Body of pancreas (tissue), 4 donors: ENCODE measurements around the gene PHF12. TPM values are rescaled to one million over a fixed set of nuclear protein-coding genes. Genes with fewer than 3 reads are reported as not detected.

Experiments
- ATAC-seq: fragments of 150-250 bp; one replicate; pipeline ENCODE4 v1.9.1; 2016
- DNase-seq, 4 donors: peaks; one replicate each; pipeline ENCODE4 v3.0.0-alpha.2; 2019
- H3K27ac ChIP-seq, 4 donors: fragments of 200-600 bp; sonication (generic); 1 replicate in 3 of 4; 2 replicates in 1 of 4; pipeline versions ENCODE4 v1.5.1 to v1.6.1; 2016 to 2019; ENCODE audit warnings: mild to moderate bottlenecking in 1 of 4, mixed read lengths in 1 of 4, moderate library complexity in 1 of 4
- H3K27me3 ChIP-seq, 2 donors: fragments of 200-600 bp; sonication (generic); one replicate each; pipeline ENCODE4 v1.6.0; 2016; ENCODE audit warnings: mild to moderate bottlenecking in 1 of 2
- H3K36me3 ChIP-seq, 2 donors: fragments of 200-600 bp; sonication (generic); replicated peaks in 1 of 2; 2 replicates each; pipeline ENCODE4 v1.5.1; 2016; ENCODE audit warnings: low read depth in 2 of 2; ENCODE audit not compliant: insufficient read depth in 1 of 2
- H3K4me1 ChIP-seq: fragments of 200-600 bp; sonication (generic); one replicate; pipeline ENCODE4 v1.6.0; 2016
- H3K4me3 ChIP-seq, 2 donors: fragments of 200-600 bp; sonication (generic); 1 replicate in 1 of 2; 2 replicates in 1 of 2; pipeline ENCODE4 v1.5.1; 2016 to 2019
- H3K9me3 ChIP-seq, 3 donors: fragments of 200-600 bp; sonication (generic); 1 replicate in 2 of 3; 2 replicates in 1 of 3; pipeline ENCODE4 v1.5.1; 2016
- POLR2A ChIP-seq, 3 donors: fragments of 450-650 bp; IDR thresholded peaks; one replicate each; pipeline ENCODE4 v1.6.1; 2016; ENCODE audit warnings: antibody characterized with exemption in 3 of 3, mild to moderate bottlenecking in 2 of 3
- WGBS, 2 donors: methylation state at CpG; one replicate each; pipeline ENCODE4 v1.1.5; 2017; 5-methylcytosine and 5-hydroxymethylcytosine counted together
- intact Hi-C: fragments of 100-400 bp; cut with DNase I; formaldehyde crosslinking; loops from one replicate; pipeline ENCODE4 v1.15.1; 2023
- total RNA-seq, 2 donors: library from RNA; depleted of rRNA; stranded (reverse); fragments of >200 nt; gene quantifications; one replicate each; pipeline ENCODE4 v1.1.0, GENCODE V29; 2016
- TF ChIP-seq, protein P1 (sequence below), 7 experiments: fragments of 450-650 bp in 4 of 7; fragments of 200-600 bp in 3 of 7; sonication (generic) in 3 of 7; IDR thresholded peaks; one replicate each; pipeline ENCODE4 v1.5.1; 2016 to 2019; ENCODE audit warnings: antibody characterized with exemption in 7 of 7

The PHF12 gene
- total RNA-seq, 2 donors from 2014 or later = 22.1 to 56.4 TPM

DNA sequence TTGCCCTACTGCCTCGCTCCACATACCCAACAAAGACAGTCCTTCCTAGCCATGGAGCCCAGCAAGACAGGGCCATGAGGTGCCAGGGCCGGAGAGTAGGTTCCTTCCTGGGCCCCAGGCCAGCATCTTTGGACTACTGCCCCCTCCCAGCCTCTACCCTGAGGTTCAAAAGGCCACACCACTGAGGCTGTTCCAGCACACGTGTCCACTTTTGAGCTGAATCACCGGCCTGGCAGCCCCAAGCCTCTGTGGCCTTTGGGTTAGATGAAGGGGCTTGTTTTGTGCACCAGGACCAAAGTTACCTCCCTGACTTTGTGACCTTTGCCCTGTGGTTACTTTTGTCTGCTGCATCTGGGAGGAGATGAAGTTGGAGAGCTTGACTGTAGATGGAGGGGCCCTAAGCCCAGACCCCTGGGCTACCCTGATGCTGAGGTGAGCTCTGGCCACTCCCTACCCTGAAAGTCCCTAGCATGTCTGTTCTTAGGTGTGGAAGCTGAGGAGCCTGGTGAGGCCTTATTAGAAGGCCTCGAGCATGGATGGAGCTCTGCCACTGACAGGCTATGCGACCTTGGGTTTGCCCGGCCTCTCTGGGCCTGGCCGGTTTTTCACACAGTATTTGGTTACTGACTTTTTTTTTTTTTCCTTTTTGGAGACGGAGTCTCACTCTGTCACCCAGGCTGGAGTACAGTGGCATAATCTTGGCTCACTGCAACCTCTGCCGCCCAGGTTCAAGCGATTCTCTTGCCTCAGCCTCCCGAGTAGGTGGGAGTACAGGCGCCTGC, 42.5 kb upstream of the PHF12 start:
- no peaks in the 10 kb centered on the region for H3K27me3 ChIP-seq
- WGBS, 2 donors = 75 to 76% methylated on average over 13 of the region's 13 CpGs
- ATAC-seq = no peak
- no peaks in the 10 kb centered on the region for H3K4me1 ChIP-seq
- H3K4me3 ChIP-seq = no peak overlapping the region
- no peak overlapping the region for H3K27ac ChIP-seq
- no peaks in the 10 kb centered on the region for H3K36me3 ChIP-seq
- H3K9me3 ChIP-seq = no peaks in the 10 kb centered on the region
- no peak for TF ChIP-seq POLR2A (IDR thresholded peaks at IDR 0.05)
- DNase-seq = no peak
- intact Hi-C loops = no loop called here

DNA sequence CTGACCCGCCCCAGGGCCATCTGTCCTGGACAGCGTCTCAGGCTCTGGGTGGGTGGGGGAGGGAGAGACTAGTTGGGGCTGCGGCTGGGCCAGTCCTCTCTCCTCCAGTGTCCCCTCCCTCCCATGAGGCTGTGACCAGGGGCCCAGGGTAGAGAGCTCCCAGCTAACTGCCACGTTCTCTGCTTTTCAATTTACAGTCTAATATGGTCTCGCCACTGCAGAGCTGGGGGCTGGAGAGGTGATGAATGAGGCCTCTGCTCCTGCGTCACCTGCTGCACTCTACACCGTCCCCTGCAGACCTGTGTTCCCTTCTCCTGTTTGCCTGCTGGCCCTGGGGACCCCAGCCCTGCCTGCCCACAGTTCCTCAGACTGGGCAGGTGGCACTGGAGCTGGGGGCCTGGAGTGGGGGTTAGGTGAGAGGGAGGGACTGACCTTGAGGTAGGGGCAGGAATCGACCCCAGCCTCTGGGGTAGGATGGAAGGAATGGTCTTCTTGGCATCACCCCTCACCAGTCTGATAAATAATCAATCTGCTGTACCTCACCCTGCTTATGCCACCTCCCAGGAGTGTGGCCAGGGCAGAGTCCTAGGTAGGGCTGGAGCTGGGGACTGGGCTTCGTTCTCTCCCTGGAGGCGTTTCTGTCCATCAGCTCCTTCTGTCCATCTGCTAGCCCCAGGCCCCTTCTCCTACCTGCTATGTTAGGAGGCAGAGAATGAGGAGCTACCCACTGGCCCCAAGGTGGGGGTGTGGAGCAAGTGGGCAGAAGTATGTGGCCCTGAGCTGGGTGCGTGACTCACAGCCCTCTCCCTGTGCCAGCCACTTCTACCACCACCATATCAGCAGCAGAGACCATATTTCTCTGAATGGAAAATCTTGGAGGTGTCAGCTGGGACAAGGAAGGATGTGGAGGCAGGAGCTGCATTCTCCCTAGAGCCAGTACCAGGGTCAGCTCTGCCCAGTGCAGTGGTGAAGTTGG, 41.6 kb upstream of the PHF12 start:
- Histone ChIP-seq H3K27me3 (no peaks in the 10 kb centered on the region), H3K27ac (no peak overlapping the region), H3K4me1 (no peaks in the 10 kb centered on the region), H3K9me3 (no peaks in the 10 kb centered on the region), H3K4me3 (no peak overlapping the region), H3K36me3 (no peaks in the 10 kb centered on the region)
- ATAC-seq = no peak
- intact Hi-C loops = no loop called here
- 67 to 76% methylated on average over 7 to 11 of the region's 11 CpGs for WGBS, 2 donors
- DNase-seq = no peak
- no peak for TF ChIP-seq POLR2A (IDR thresholded peaks at IDR 0.05)
- TF ChIP-seq, protein P1, sequence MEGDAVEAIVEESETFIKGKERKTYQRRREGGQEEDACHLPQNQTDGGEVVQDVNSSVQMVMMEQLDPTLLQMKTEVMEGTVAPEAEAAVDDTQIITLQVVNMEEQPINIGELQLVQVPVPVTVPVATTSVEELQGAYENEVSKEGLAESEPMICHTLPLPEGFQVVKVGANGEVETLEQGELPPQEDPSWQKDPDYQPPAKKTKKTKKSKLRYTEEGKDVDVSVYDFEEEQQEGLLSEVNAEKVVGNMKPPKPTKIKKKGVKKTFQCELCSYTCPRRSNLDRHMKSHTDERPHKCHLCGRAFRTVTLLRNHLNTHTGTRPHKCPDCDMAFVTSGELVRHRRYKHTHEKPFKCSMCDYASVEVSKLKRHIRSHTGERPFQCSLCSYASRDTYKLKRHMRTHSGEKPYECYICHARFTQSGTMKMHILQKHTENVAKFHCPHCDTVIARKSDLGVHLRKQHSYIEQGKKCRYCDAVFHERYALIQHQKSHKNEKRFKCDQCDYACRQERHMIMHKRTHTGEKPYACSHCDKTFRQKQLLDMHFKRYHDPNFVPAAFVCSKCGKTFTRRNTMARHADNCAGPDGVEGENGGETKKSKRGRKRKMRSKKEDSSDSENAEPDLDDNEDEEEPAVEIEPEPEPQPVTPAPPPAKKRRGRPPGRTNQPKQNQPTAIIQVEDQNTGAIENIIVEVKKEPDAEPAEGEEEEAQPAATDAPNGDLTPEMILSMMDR (IDR thresholded peaks at IDR 0.05) = no peak

DNA sequence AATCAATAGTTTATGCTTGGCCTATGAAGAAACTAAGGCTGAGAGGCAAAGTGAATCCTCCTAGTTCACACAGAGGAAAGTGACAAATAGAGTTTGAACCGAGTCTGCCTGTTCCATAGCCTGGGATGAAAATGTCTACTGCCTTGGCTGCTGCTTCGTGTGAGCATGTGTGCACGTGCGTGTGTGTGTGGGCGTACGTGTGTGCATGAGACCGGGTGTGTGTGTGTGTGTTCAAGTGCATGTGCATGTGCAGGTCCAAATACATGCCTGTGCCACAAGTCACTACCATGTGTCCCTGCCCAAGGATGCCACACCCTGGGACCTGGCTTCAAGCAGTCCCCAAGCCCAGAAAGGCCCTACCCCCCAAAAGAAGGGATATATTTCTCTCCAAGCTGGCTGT, 40.9 kb upstream of the PHF12 start:
- DNase-seq (no peak), ATAC-seq (no peak)
- H3K4me1 ChIP-seq = no peaks in the 10 kb centered on the region
- TF ChIP-seq POLR2A (IDR thresholded peaks at IDR 0.05) = no peak
- TF ChIP-seq, protein P1 (IDR thresholded peaks at IDR 0.05) = no peak
- H3K36me3 ChIP-seq = no peaks in the 10 kb centered on the region
- H3K27me3 ChIP-seq = no peaks in the 10 kb centered on the region
- H3K27ac ChIP-seq = no peak overlapping the region
- WGBS, 2 donors = 71 to 82% methylated on average over 7 of the region's 7 CpGs
- intact Hi-C loops = no loop called here
- H3K4me3 ChIP-seq = no peak overlapping the region
- no peaks in the 10 kb centered on the region for H3K9me3 ChIP-seq

DNA sequence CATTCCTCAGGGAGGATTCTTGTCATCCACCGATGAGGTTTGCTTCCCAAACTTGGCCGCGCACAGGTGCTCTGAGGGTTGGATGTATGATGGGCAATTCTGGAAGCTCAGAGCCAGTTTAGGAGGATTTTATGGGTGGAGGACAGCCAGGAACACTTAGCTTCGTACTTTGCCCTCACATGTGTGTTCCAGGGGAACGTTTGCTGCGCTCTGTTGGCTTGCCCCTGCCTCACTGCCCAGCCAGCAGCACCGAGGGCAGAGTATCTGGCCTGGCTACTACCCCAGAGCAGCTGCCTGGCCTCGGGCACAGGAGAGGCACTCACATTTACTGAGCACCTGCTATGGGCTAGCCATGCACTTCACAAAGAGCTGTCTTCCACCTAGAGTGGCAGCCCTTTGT, 40.5 kb upstream of the PHF12 start:
- DNase-seq (no peak), ATAC-seq (no peak)
- Histone ChIP-seq H3K27me3 (no peaks in the 10 kb centered on the region), H3K36me3 (no peaks in the 10 kb centered on the region), H3K9me3 (no peaks in the 10 kb centered on the region), H3K27ac (no peak overlapping the region), H3K4me1 (no peaks in the 10 kb centered on the region), H3K4me3 (no peak overlapping the region)
- WGBS, 2 donors = 52 to 73% methylated on average over 4 to 8 of the region's 8 CpGs
- intact Hi-C loops = no loop called here
- no peak for TF ChIP-seq POLR2A (IDR thresholded peaks at IDR 0.05)
- TF ChIP-seq, protein P1 (IDR thresholded peaks at IDR 0.05) = no peak

DNA sequence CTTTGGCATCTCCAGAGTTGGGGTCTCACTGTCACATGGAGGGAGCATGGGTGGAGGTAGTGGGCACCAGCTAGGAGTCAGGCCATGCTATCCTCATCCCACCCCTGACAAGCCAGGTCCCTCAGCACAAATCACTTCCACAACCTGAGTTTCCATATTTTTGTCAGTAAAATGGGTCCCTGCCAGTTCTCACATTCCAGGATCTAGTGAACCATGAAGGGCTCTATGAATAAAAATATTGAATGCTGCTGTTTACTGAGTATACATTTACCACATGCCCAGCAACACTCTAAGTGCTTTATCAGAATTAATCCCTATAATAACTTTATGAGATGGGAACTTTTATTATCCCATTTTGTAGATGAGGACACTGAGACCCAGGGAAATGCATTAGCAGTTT, 37.7 kb upstream of the PHF12 start:
- Histone ChIP-seq H3K4me1 (no peaks in the 10 kb centered on the region), H3K27ac (no peak overlapping the region), H3K36me3 (no peaks in the 10 kb centered on the region), H3K4me3 (no peak overlapping the region), H3K9me3 (no peaks in the 10 kb centered on the region), H3K27me3 (no peaks in the 10 kb centered on the region)
- intact Hi-C loops = loop anchor here (10.0 kb wide), 1 partner anchor 246 kb away; no protein-coding TSS in a partner anchor
- no peak for ATAC-seq
- TF ChIP-seq, protein P1 (IDR thresholded peaks at IDR 0.05) = no peak
- TF ChIP-seq POLR2A (IDR thresholded peaks at IDR 0.05) = no peak
- DNase-seq = no peak
